Measurements from ENCODE around the gene ORC3. TPM values are rescaled to one million over a fixed set of nuclear protein-coding genes. Genes with fewer than 3 reads are reported as not detected.
"Not testable (repeated sequence)": the region's sequence is repeated elsewhere in the genome, so short reads cannot be mapped to it uniquely, and the experiment has no call there.

The ORC3 gene
- total RNA-seq, 2 donors from 2014 or later, result 48.3 to 62.4 TPM

DNA sequence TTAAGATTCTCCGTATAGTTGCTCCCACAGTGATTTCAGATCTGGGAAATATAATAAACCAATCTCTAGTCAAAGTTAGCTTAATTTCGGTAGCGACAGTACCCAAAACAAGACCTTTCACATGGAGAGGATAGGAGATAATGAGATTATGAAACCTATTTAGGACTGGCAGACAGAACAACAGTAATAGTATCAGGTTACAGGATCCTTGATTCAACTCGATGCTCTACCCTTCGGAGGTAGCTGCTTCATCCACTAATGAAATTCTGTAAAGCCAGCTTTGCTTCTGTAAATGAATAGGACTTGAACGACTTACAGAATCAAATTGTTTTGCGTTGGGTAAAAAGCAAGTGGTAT is 112.6 kb downstream of the ORC3 start:
- peak overlapping the region; percentile 91 for H3K4me3 ChIP-seq (ENCODE audit: low read length)
- Mint-ChIP-seq H3K9me3 (no peaks in the 10 kb centered on the region), H3K27ac (peak overlapping the region; percentile 98), H3K4me3 (peak overlapping the region; percentile 93), H3K27me3 (ENCODE audit: insufficient read depth) (no peaks in the 10 kb centered on the region), H3K36me3 (ENCODE audit: low read depth) (peaks cover 5% of the 10 kb centered on the region), H3K4me1 (peaks cover 15% of the 10 kb centered on the region)
- TF ChIP-seq, protein P1, sequence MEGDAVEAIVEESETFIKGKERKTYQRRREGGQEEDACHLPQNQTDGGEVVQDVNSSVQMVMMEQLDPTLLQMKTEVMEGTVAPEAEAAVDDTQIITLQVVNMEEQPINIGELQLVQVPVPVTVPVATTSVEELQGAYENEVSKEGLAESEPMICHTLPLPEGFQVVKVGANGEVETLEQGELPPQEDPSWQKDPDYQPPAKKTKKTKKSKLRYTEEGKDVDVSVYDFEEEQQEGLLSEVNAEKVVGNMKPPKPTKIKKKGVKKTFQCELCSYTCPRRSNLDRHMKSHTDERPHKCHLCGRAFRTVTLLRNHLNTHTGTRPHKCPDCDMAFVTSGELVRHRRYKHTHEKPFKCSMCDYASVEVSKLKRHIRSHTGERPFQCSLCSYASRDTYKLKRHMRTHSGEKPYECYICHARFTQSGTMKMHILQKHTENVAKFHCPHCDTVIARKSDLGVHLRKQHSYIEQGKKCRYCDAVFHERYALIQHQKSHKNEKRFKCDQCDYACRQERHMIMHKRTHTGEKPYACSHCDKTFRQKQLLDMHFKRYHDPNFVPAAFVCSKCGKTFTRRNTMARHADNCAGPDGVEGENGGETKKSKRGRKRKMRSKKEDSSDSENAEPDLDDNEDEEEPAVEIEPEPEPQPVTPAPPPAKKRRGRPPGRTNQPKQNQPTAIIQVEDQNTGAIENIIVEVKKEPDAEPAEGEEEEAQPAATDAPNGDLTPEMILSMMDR (conservative IDR thresholded peaks at IDR 0.05), result no peak
- peaks cover 9% of the 10 kb centered on the region for H3K36me3 ChIP-seq (ENCODE audit: control insufficient read depth, insufficient read depth, low read length)
- no peaks in the 10 kb centered on the region for H3K27me3 ChIP-seq (ENCODE audit: control insufficient read depth, insufficient read depth, low read length, poor library complexity, severe bottlenecking)
- peak overlapping the region; percentile 89 for H3K27ac ChIP-seq (ENCODE audit: low read depth, low read length)
- no peak for DNase-seq
- 1 to 4% methylated on average over 4 to 7 of the region's 7 CpGs for WGBS, 2 experiments (ENCODE audit: insufficient coverage in 1 of 2, insufficient read length in 1 of 2)
- H3K9me3 ChIP-seq (ENCODE audit: control insufficient read depth, low read length), result no peaks in the 10 kb centered on the region
- peak overlapping the region; percentile 65 for H3K9ac ChIP-seq (ENCODE audit: extremely low read depth, low read length, poor library complexity, severe bottlenecking)
- no peaks in the 10 kb centered on the region for H3K4me1 ChIP-seq (ENCODE audit: control insufficient read depth, insufficient read depth, low read length)

DNA sequence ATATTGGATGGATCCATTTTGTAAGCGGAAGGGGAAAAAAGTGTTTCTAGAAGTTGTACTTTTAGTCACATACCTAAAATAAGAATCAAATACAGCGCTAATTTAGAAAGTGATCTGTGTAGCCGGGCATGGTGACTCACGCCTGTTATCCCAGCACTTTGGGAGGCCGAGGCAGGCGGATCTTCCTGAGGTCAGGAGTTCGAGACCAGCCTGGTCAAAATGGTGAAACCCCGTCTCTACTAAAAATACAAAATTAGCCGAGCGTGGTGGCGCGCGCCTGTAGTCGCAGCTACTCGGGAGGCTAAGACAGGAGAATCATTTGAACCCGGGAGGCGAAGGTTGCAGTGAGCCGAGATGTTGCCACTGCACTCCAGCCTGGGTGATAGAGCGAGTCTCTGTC is 113.1 kb downstream of the ORC3 start:
- H3K27me3 Mint-ChIP-seq (ENCODE audit: insufficient read depth); DNase-seq; H3K9me3 Mint-ChIP-seq; H3K4me1 ChIP-seq (ENCODE audit: control insufficient read depth, insufficient read depth, low read length); H3K27me3 ChIP-seq (ENCODE audit: control insufficient read depth, insufficient read depth, low read length, poor library complexity, severe bottlenecking); H3K36me3 ChIP-seq (ENCODE audit: control insufficient read depth, insufficient read depth, low read length); H3K36me3 Mint-ChIP-seq (ENCODE audit: low read depth); H3K9me3 ChIP-seq (ENCODE audit: control insufficient read depth, low read length): not testable (repeated sequence)
- Mint-ChIP-seq H3K4me3 (peak overlapping the region; percentile 93), H3K4me1 (peaks cover 10% of the 10 kb centered on the region), H3K27ac (peak overlapping the region; percentile 98)
- Histone ChIP-seq H3K9ac (ENCODE audit: extremely low read depth, low read length, poor library complexity, severe bottlenecking) (peak overlapping the region; percentile 65), H3K4me3 (ENCODE audit: low read length) (peak overlapping the region; percentile 91), H3K27ac (ENCODE audit: low read depth, low read length) (peak overlapping the region; percentile 89)
- 93% methylated on average over 15 to 19 of the region's 19 CpGs for WGBS, 2 experiments (ENCODE audit: insufficient coverage in 1 of 2, insufficient read length in 1 of 2)

DNA sequence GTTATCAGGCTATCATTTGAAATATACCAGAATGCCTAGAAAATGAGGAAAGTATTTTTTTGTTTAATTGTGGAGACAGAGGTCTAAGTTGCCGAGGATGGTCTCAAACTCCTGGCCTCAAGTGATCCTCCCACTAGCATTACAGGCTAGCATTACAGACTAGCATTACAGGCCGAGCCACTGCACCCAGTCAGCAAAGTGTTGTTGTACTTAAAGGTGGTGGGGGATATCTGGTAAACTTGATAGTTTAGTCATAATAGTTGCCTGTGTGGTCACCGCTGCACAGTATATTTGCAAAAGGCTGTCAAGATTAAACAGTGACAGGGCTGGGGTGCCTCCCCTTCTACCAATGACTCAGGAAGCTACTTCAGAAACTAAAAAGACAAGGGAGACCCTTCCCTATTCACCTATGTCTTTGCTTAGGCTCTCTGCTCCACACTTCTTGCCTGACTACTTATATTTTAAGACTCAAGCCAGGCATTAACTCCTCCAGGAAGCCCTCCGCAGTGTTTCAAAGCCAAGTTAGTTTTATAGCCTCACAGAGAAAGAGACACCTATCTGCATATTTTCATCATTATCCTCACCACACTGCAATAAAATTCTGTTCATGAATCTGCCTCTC is 115.2 kb downstream of the ORC3 start:
- H3K9ac ChIP-seq (ENCODE audit: extremely low read depth, low read length, poor library complexity, severe bottlenecking), result no peak overlapping the region
- H3K27me3 ChIP-seq (ENCODE audit: control insufficient read depth, insufficient read depth, low read length, poor library complexity, severe bottlenecking), result no peaks in the 10 kb centered on the region
- DNase-seq, result no peak
- H3K4me3 Mint-ChIP-seq, result no peak overlapping the region
- no peaks in the 10 kb centered on the region for H3K9me3 ChIP-seq (ENCODE audit: control insufficient read depth, low read length)
- H3K9me3 Mint-ChIP-seq, result no peaks in the 10 kb centered on the region
- peak overlapping the region; percentile 40 for H3K27ac Mint-ChIP-seq
- no peaks in the 10 kb centered on the region for H3K36me3 Mint-ChIP-seq (ENCODE audit: low read depth)
- H3K4me1 Mint-ChIP-seq, result peaks cover 2% of the 10 kb centered on the region
- H3K4me3 ChIP-seq (ENCODE audit: low read length), result no peak overlapping the region
- H3K27ac ChIP-seq (ENCODE audit: low read depth, low read length), result no peak overlapping the region
- TF ChIP-seq, protein P1 (conservative IDR thresholded peaks at IDR 0.05), result no peak
- no peaks in the 10 kb centered on the region for H3K27me3 Mint-ChIP-seq (ENCODE audit: insufficient read depth)
- H3K36me3 ChIP-seq (ENCODE audit: control insufficient read depth, insufficient read depth, low read length), result no peaks in the 10 kb centered on the region
- H3K4me1 ChIP-seq (ENCODE audit: control insufficient read depth, insufficient read depth, low read length), result no peaks in the 10 kb centered on the region
- 93 to 100% methylated on average over 3 to 4 of the region's 4 CpGs for WGBS, 2 experiments (ENCODE audit: insufficient coverage in 1 of 2, insufficient read length in 1 of 2)
